ENCODE data around the gene CNTLN. TPM values are rescaled to one million over a fixed set of nuclear protein-coding genes. Genes with fewer than 3 reads are reported as not detected.

The CNTLN gene
- total and polyA plus RNA-seq, 2 of the 13 experiments (the other 11 are each of a cell fraction or from before 2014, with no cell fraction given): 1.5 to 5.7 TPM

DNA sequence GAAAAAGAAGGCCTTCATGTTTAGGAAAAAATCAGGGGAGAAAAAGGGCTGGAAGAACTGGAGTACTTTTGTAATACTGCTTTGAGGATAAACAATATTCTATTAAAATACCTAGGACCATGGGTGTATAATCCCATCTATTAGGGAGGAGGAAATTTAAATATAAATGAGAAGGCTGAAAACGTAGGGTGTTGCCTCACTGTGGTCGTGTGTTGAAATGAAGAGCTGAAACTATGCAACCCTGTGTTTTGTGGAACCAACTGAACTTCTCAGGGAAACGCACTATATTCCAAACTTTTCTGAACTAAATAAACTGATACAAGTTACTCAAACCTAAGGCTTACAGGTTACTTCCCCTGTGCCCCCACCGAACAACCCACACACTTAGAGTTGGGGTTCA is 4.5 kb upstream of the CNTLN start:
- no peaks in the 10 kb centered on the region for H3K79me2 ChIP-seq (ENCODE audit: insufficient read depth, low read length)
- intact Hi-C loops (cut with micrococcal nuclease; ENCODE audit: unreplicated experiment) (loop anchor here (10.0 kb wide), 1 partner anchor 95 kb away; no protein-coding TSS in a partner anchor), in situ Hi-C loops (cut with HindIII; ENCODE audit: extremely low pct_ligation_motif_present, low pct_unique_long_range_greater_than_20kb) (no loop called here)
- H2AFZ ChIP-seq (ENCODE audit: low read length): no peak overlapping the region
- peaks cover 6% of the 10 kb centered on the region for H3K4me1 ChIP-seq (ENCODE audit: insufficient read depth, low read length)
- peaks cover 3% of the 10 kb centered on the region; the same call in 1 of the 2 replicates for H3K9me3 ChIP-seq (ENCODE audit: low read length)
- CTCF ChIA-PET (ENCODE audit: low intra/inter-chr PET ratio, low total read pairs): no interaction called here
- BruUV-seq (replicated peaks): no TSS peak
- H3K27me3 ChIP-seq (ENCODE audit: control insufficient read depth in 1 of 2, insufficient read depth in 2 of 2, low read length in 2 of 2): no peaks in the 10 kb centered on the region
- no peak overlapping the region for H3K4me2 ChIP-seq (ENCODE audit: low read depth, low read length)
- no peaks in the 10 kb centered on the region for H4K20me1 ChIP-seq (ENCODE audit: insufficient read depth, low read length)
- FAIRE-seq (no peak), ATAC-seq (no peak), DNase-seq (ENCODE audit: low spot score) (no peak)
- H3K4me3 ChIP-seq (replicated peaks in 1 of 3; ENCODE audit: insufficient read depth in 1 of 3, low read depth in 2 of 3, low read length in 3 of 3): no peak overlapping the region
- no peaks in the 10 kb centered on the region for H3K36me3 ChIP-seq (replicated peaks in 1 of 2; ENCODE audit: control insufficient read depth in 1 of 2, insufficient read depth in 2 of 2, low read length in 2 of 2)
- H3K27ac ChIP-seq (ENCODE audit: extremely low read length, insufficient read depth, low read length): no peak overlapping the region
- TF ChIP-seq ZNF296 (CRISPR knock-in tag; conservative IDR thresholded peaks at IDR 0.05) (no peak), NFKB2 (CRISPR knock-in tag; IDR thresholded peaks at IDR 0.05; ENCODE audit: borderline replicate concordance) (no peak), CEBPB (IDR thresholded peaks at IDR 0.05; ENCODE audit: borderline replicate concordance, low read depth, low read length) (peak; percentile 39; the same call in 1 of the 2 replicates), ZNF562 (CRISPR knock-in tag; IDR thresholded peaks at IDR 0.05; ENCODE audit: borderline replicate concordance) (no peak)
- TF ChIP-seq, protein P1, sequence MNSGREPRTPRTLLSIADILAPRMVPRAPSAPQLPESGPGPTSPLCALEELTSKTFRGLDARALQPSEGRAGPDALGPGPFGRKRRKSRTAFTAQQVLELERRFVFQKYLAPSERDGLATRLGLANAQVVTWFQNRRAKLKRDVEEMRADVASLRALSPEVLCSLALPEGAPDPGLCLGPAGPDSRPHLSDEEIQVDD (CRISPR knock-in tag; IDR thresholded peaks at IDR 0.05; ENCODE audit: borderline replicate concordance): no peak
- H3K9ac ChIP-seq (ENCODE audit: insufficient read depth, low read depth, low read length): no peak overlapping the region
- WGBS (ENCODE audit: low lambda C conversion rate): 5% methylated on average over 4 of the region's 4 CpGs
- POLR2A ChIA-PET: no interaction called here

DNA sequence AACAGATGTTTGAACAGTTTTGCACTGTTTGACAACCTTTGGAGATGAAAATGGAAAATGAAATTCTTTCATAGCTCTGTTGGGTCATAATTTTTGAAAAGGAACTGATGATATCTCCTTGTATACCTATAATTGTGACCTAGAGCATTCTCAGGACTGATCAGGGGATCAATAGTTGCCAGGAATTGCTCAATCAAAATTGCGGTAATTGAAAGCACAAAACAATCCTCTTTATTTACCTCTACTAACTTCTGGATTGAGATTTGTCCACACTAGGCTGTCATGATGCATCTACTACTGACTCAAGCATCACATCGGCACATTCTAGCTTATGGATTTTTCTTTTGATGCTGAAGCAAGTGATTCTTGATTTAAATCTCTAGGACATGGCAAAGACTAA is 4.1 kb upstream of the CNTLN start:
- H3K4me3 ChIP-seq (replicated peaks in 1 of 3; ENCODE audit: insufficient read depth in 1 of 3, low read depth in 2 of 3, low read length in 3 of 3): no peak overlapping the region
- H3K79me2 ChIP-seq (ENCODE audit: insufficient read depth, low read length): no peaks in the 10 kb centered on the region
- DNase-seq (ENCODE audit: low spot score) (no peak), ATAC-seq (no peak), FAIRE-seq (no peak)
- in situ Hi-C loops (cut with HindIII; ENCODE audit: extremely low pct_ligation_motif_present, low pct_unique_long_range_greater_than_20kb) (no loop called here), intact Hi-C loops (cut with micrococcal nuclease; ENCODE audit: unreplicated experiment) (loop anchor here (10.0 kb wide), 1 partner anchor 94 kb away; no protein-coding TSS in a partner anchor)
- WGBS (ENCODE audit: low lambda C conversion rate): 18% methylated on average over 2 of the region's 2 CpGs
- H3K27ac ChIP-seq (ENCODE audit: extremely low read length, insufficient read depth, low read length): no peak overlapping the region
- peaks cover 6% of the 10 kb centered on the region for H3K4me1 ChIP-seq (ENCODE audit: insufficient read depth, low read length)
- ChIA-PET POLR2A (no interaction called here), CTCF (ENCODE audit: low intra/inter-chr PET ratio, low total read pairs) (no interaction called here)
- H3K9me3 ChIP-seq (ENCODE audit: low read length): peaks cover 3% of the 10 kb centered on the region; the same call in 1 of the 2 replicates
- H3K27me3 ChIP-seq (ENCODE audit: control insufficient read depth in 1 of 2, insufficient read depth in 2 of 2, low read length in 2 of 2): no peaks in the 10 kb centered on the region
- H4K20me1 ChIP-seq (ENCODE audit: insufficient read depth, low read length): no peaks in the 10 kb centered on the region
- H3K9ac ChIP-seq (ENCODE audit: insufficient read depth, low read depth, low read length): no peak overlapping the region
- no peak overlapping the region for H3K4me2 ChIP-seq (ENCODE audit: low read depth, low read length)
- H2AFZ ChIP-seq (ENCODE audit: low read length): no peak overlapping the region
- H3K36me3 ChIP-seq (replicated peaks in 1 of 2; ENCODE audit: control insufficient read depth in 1 of 2, insufficient read depth in 2 of 2, low read length in 2 of 2): no peaks in the 10 kb centered on the region
- no TSS peak for BruUV-seq (replicated peaks)
- no peak for TF ChIP-seq TBX2 (CRISPR knock-in tag; IDR thresholded peaks at IDR 0.05; ENCODE audit: borderline replicate concordance)
- no peak for TF ChIP-seq TP53 (CRISPR knock-in tag; conservative IDR thresholded peaks at IDR 0.05)
- no peak for TF ChIP-seq SOX6 (IDR thresholded peaks at IDR 0.05)
- no peak for TF ChIP-seq SOX6 (CRISPR knock-in tag; IDR thresholded peaks at IDR 0.05)
- TF ChIP-seq ZNF619 (CRISPR knock-in tag; IDR thresholded peaks at IDR 0.05): no peak
- no peak for TF ChIP-seq CTCF (CRISPR knock-in tag; IDR thresholded peaks at IDR 0.05)
- TF ChIP-seq THYN1 (CRISPR knock-in tag; IDR thresholded peaks at IDR 0.05; ENCODE audit: borderline replicate concordance, low read depth): no peak
- no peak for TF ChIP-seq ZNF30 (CRISPR knock-in tag; IDR thresholded peaks at IDR 0.05)
- no peak for TF ChIP-seq HDAC6 (IDR thresholded peaks at IDR 0.05; ENCODE audit: low read depth, low read length)
- TF ChIP-seq XRCC5 (optimal IDR thresholded peaks at IDR 0.05; ENCODE audit: low read length): no peak
- no peak for TF ChIP-seq CREB1 (IDR thresholded peaks at IDR 0.05)
- TF ChIP-seq CREB1 (CRISPR knock-in tag; IDR thresholded peaks at IDR 0.05): no peak
- no peak for TF ChIP-seq HDAC2 (CRISPR knock-in tag; IDR thresholded peaks at IDR 0.05)
